Adrenal gland (tissue), 19 donors: Measurements from ENCODE around the gene FCRL4. TPM values are rescaled to one million over a fixed set of nuclear protein-coding genes. Genes with fewer than 3 reads are reported as not detected.

Experiments used
- DNase-seq, 7 donors: peaks; one replicate each; pipeline ENCODE4 v3.0.0-alpha.2; 2019 to 2020
- H3K27ac ChIP-seq, 5 donors: fragments of 200-600 bp; sonication (generic) in 4 of 5; 1 replicate in 3 of 5; 2 replicates in 2 of 5; pipeline versions ENCODE4 v1.5.1 to v1.8.0; 2016 to 2020; ENCODE audit warnings: mild to moderate bottlenecking in 1 of 5
- H3K27me3 ChIP-seq: fragments of 200-600 bp; 2 replicates; pipeline ENCODE4 v1.8.0; 2021
- H3K36me3 ChIP-seq, 2 donors: fragments of 200-600 bp; replicated peaks in 1 of 2; 1 replicate in 1 of 2; 2 replicates in 1 of 2; pipeline versions ENCODE4 v1.5.1 to v1.8.0; 2018 to 2022
- H3K4me1 ChIP-seq, 2 donors: fragments of 200-600 bp; replicated peaks in 1 of 2; 1 replicate in 1 of 2; 2 replicates in 1 of 2; pipeline versions ENCODE4 v1.5.1 to v1.8.0; 2018 to 2021
- H3K4me3 ChIP-seq, 4 donors: fragments of 200-600 bp; sonication (generic) in 3 of 4; one replicate each; pipeline ENCODE4 v1.5.1; 2016 to 2018
- H3K9me3 ChIP-seq, 3 donors: fragments of 200-600 bp; sonication (generic) in 1 of 3; replicated peaks in 1 of 3; 1 replicate in 2 of 3; 2 replicates in 1 of 3; pipeline versions ENCODE4 v1.5.1 to v1.8.0; 2016 to 2021
- CTCF ChIP-seq, 6 experiments: fragments of 450-650 bp in 4 of 6; fragments of 200-600 bp in 2 of 6; sonication (generic) in 1 of 6; IDR thresholded peaks; 1 replicate in 5 of 6; 2 replicates in 1 of 6; pipeline versions ENCODE4 v1.5.1 to v1.8.0; 2016 to 2021; ENCODE audit warnings: antibody characterized with exemption in 6 of 6, mild to moderate bottlenecking in 2 of 6, moderate library complexity in 1 of 6
- POLR2A ChIP-seq, 2 donors: fragments of 450-650 bp; IDR thresholded peaks; one replicate each; pipeline ENCODE4 v1.6.1; 2017; ENCODE audit warnings: antibody characterized with exemption in 2 of 2, mild to moderate bottlenecking in 2 of 2, moderate library complexity in 1 of 2
- WGBS, 4 donors: extraction: QIAGEN DNeasy Blood & Tissue Kit in 2 of 4; methylation state at CpG; one replicate each; pipeline versions ENCODE4 v1.1.5 to v1.1.7; 2013 to 2017; 5-methylcytosine and 5-hydroxymethylcytosine counted together
- intact Hi-C, 2 donors: fragments of 100-400 bp; cut with DNase I; formaldehyde crosslinking; loops; one replicate each; pipeline versions ENCODE4 v1.14.1 to v1.15.0; 2022 to 2023
- long read RNA-seq, 10 donors: library from polyadenylated mRNA in 3 of 10; unstranded in 2 of 10; stranded (forward) in 1 of 10; transcript quantifications; one replicate each; pipeline ENCODE4 v2.0.0 and lab custom pipeline, GENCODE V29; 2021 to 2026
- polyA plus RNA-seq, 3 donors: library from polyadenylated mRNA; stranded (reverse); fragments of 200-250 nt in 2 of 3; fragments of 350-450 nt in 1 of 3; fragmentation: Illumina TruSeq in 1 of 3; extraction: RNeasy Lipid Tissue Mini Kit (QIAGEN cat#74804) in 1 of 3; gene quantifications; one replicate each; pipeline ENCODE4 v1.2.3, GENCODE V29; 2013 to 2014
- total RNA-seq, 9 donors: library from RNA; depleted of rRNA in 4 of 9; stranded (reverse); fragments of >200 nt in 4 of 9; fragments of 120-200 nt in 1 of 9; fragmentation: NEBNext Ultra II Directional in 1 of 9; extraction: Animal tissue kit (Norgen Biotek cat#: 25700) in 1 of 9; gene quantifications; one replicate each; pipeline versions ENCODE4 v1.1.0 to v1.2.4, GENCODE V29; 2013 to 2023
- donor health status: healthy with polysubstance abuse.
- donor health status: Bipolar disorder and iron deficiency.
- donor health status: DM: yes; HTN: yes; CAD: no.
- donor health status: DM: no; HTN: no; CAD: no.
- donor health status: DM: no; HTN: no; CAD: no.
- donor health status: DM: yes; HTN: yes; CAD: no.

Gene FCRL4
- not detected for total RNA-seq
- polyA plus RNA-seq, result not detected
- long read RNA-seq, donor 1, result 0 reads
- long read RNA-seq, donor 2, result 0 reads
- long read RNA-seq, donor 3, result 0 reads
- long read RNA-seq, donor 4, result 0 reads
- long read RNA-seq, donor 5, result 0 reads
- long read RNA-seq, donor 6, result 0 reads
- long read RNA-seq, donor 7, result 0 reads
- long read RNA-seq, donor 8, result 0 reads
- long read RNA-seq, donor 9, result 0 reads
- long read RNA-seq, donor 10, result 0 reads

GRCh38 chr1:157597959-157598667 lies at the start of gene FCRL4:
Gene FCRL4, minus strand, starts transcription at chr1:157598085. Its CDS starts 141 bp downstream, at chr1:157597944.
- WGBS, 4 donors, result 53 to 86% (median 59%) methylated on average over 2 of the region's 2 CpGs
- TF ChIP-seq CTCF (IDR thresholded peaks at IDR 0.05) (no peak), POLR2A (IDR thresholded peaks at IDR 0.05) (no peak)
- H3K9me3 ChIP-seq, result no peaks in the 10 kb centered on the region
- no peak within 1 kb of the TSS for H3K4me3 ChIP-seq
- H3K27me3 ChIP-seq, result no peaks in the 10 kb centered on the region
- H3K4me1 ChIP-seq, result no peaks in the 10 kb centered on the region
- no peak for DNase-seq
- intact Hi-C loops, result no loop called here
- H3K36me3 ChIP-seq, result no peaks in the 10 kb centered on the region
- H3K27ac ChIP-seq, result no peak within 1 kb of the TSS

- no peak overlapping the region for H3K27ac ChIP-seq
- no peaks in the 10 kb centered on the region for H3K4me1 ChIP-seq
- intact Hi-C loops, result no loop called here
- H3K27me3 ChIP-seq, result no peaks in the 10 kb centered on the region
- no peak for TF ChIP-seq POLR2A (IDR thresholded peaks at IDR 0.05)
- no peak for TF ChIP-seq CTCF (IDR thresholded peaks at IDR 0.05)
- DNase-seq, result no peak
- no peak overlapping the region for H3K4me3 ChIP-seq
- H3K9me3 ChIP-seq, result no peaks in the 10 kb centered on the region
- no peaks in the 10 kb centered on the region for H3K36me3 ChIP-seq
Observed at GRCh38 chr1:157646144-157646543, 48.3 kb upstream of the FCRL4 start.

GRCh38 chr1:157641177-157641576 lies 43.3 kb upstream of the FCRL4 start:
- DNase-seq, result no peak
- no peaks in the 10 kb centered on the region for H3K9me3 ChIP-seq
- no peak overlapping the region for H3K4me3 ChIP-seq
- no peaks in the 10 kb centered on the region for H3K4me1 ChIP-seq
- TF ChIP-seq POLR2A (IDR thresholded peaks at IDR 0.05) (no peak), CTCF (IDR thresholded peaks at IDR 0.05) (no peak)
- intact Hi-C loops, result no loop called here
- H3K36me3 ChIP-seq, result no peaks in the 10 kb centered on the region
- no peaks in the 10 kb centered on the region for H3K27me3 ChIP-seq
- WGBS, 4 donors, result 14 to 33% (median 24%) methylated on average over 2 of the region's 2 CpGs
- no peak overlapping the region for H3K27ac ChIP-seq

GRCh38 chr1:157639800-157640199 lies 41.9 kb upstream of the FCRL4 start:
- Histone ChIP-seq H3K4me3 (no peak overlapping the region), H3K27ac (no peak overlapping the region), H3K36me3 (no peaks in the 10 kb centered on the region), H3K9me3 (no peaks in the 10 kb centered on the region), H3K4me1 (no peaks in the 10 kb centered on the region), H3K27me3 (no peaks in the 10 kb centered on the region)
- no peak for DNase-seq
- TF ChIP-seq POLR2A (IDR thresholded peaks at IDR 0.05) (no peak), CTCF (IDR thresholded peaks at IDR 0.05) (no peak)
- intact Hi-C loops, result no loop called here
- 38 to 54% (median 40%) methylated on average over 4 of the region's 4 CpGs for WGBS, 4 donors
